WTC11 (cell line): ENCODE measurements around the gene TCF15. TPM values are rescaled to one million over a fixed set of nuclear protein-coding genes. Genes with fewer than 3 reads are reported as not detected.

ENCODE experiments used
- ATAC-seq: fragments of 200-7000 bp; cut with Tn5 transposase; 2 replicates; pipeline ENCODE4 v1.10.0; 2021; ENCODE audit warnings: mild to moderate bottlenecking, moderate library complexity
- CTCF ChIA-PET: fragments of 300-600 bp; sonication (Branson Sonifier 250); formaldehyde crosslinking; loops from one replicate; lab custom pipeline; 2021; ENCODE audit warnings: antibody characterized with exemption; lab: Charles Lee
- POLR2A ChIA-PET: fragments of 350-600 bp; sonication (Branson Sonifier 250); formaldehyde crosslinking; loops from one replicate; lab custom pipeline; 2021; ENCODE audit warnings: antibody characterized with exemption; lab: Charles Lee
- DNase-seq: peaks from one replicate; pipeline ENCODE4 v3.0.0; 2021; ENCODE audit warnings: low spot score
- H3K27ac Mint-ChIP-seq: 2 replicates; pipeline ENCODE4 v1.8.0; 2021; ENCODE audit warnings: mixed read lengths
- H3K27me3 Mint-ChIP-seq: 2 replicates; pipeline ENCODE4 v1.8.0; 2021; ENCODE audit warnings: low read depth, mild to moderate bottlenecking, moderate library complexity, mixed read lengths
- H3K36me3 Mint-ChIP-seq: 2 replicates; pipeline ENCODE4 v1.8.0; 2021; ENCODE audit warnings: mixed read lengths
- H3K4me1 Mint-ChIP-seq: 2 replicates; pipeline ENCODE4 v1.8.0; 2022; ENCODE audit warnings: mixed read lengths
- H3K4me3 Mint-ChIP-seq: 2 replicates; pipeline ENCODE4 v1.8.0; 2021; ENCODE audit warnings: mild to moderate bottlenecking, moderate library complexity, mixed read lengths
- H3K9me3 Mint-ChIP-seq: 2 replicates; pipeline ENCODE4 v1.8.0; 2021; ENCODE audit warnings: mixed read lengths
- AR ChIP-seq: fragments of 250-450 bp; sonication (Bioruptor Pico); IDR thresholded peaks from 2 replicates; pipeline ENCODE4 v1.9.0; 2021; ENCODE audit warnings: mild to moderate bottlenecking
- ATF3 ChIP-seq: sonication (generic); formaldehyde crosslinking; conservative IDR thresholded peaks from 2 replicates; pipeline ENCODE4 v1.8.1; 2022; ENCODE audit warnings: mild to moderate bottlenecking, missing genetic modification reagents
- CREM ChIP-seq: sonication (generic); formaldehyde crosslinking; IDR thresholded peaks from 2 replicates; pipeline ENCODE4 v1.8.1; 2022; ENCODE audit warnings: mild to moderate bottlenecking, missing genetic modification reagents, moderate library complexity
- CTCF ChIP-seq: fragments of 200-600 bp; IDR thresholded peaks from 2 replicates; pipeline ENCODE4 v1.8.0; 2022; ENCODE audit warnings: antibody characterized with exemption
- FOXJ3 ChIP-seq: sonication (generic); formaldehyde crosslinking; IDR thresholded peaks from 2 replicates; pipeline ENCODE4 v1.9.0; 2021; ENCODE audit warnings: missing genetic modification reagents, mild to moderate bottlenecking, borderline replicate concordance
- FOXP1 ChIP-seq: sonication (generic); formaldehyde crosslinking; IDR thresholded peaks from 2 replicates; pipeline ENCODE4 v1.8.0; 2022; ENCODE audit warnings: missing genetic modification reagents, mild to moderate bottlenecking, moderate library complexity, borderline replicate concordance
- HMGXB4 ChIP-seq: sonication (generic); formaldehyde crosslinking; IDR thresholded peaks from 2 replicates; pipeline ENCODE4 v1.8.1; 2023; ENCODE audit warnings: mild to moderate bottlenecking, moderate library complexity, missing genetic modification reagents
- KAT7 ChIP-seq: sonication (generic); formaldehyde crosslinking; IDR thresholded peaks from 2 replicates; pipeline ENCODE4 v1.8.1; 2023; ENCODE audit warnings: missing genetic modification reagents, mild to moderate bottlenecking, borderline replicate concordance
- MXD4 ChIP-seq: fragments of 250-450 bp; sonication (Bioruptor Pico); IDR thresholded peaks from 2 replicates; pipeline ENCODE4 v1.8.0; 2021; ENCODE audit warnings: mild to moderate bottlenecking, moderate library complexity, borderline replicate concordance
- NR1H2 ChIP-seq: sonication (generic); formaldehyde crosslinking; IDR thresholded peaks from 2 replicates; pipeline ENCODE4 v1.9.0; 2021; ENCODE audit warnings: mild to moderate bottlenecking, moderate library complexity, missing genetic modification reagents
- NR3C1 ChIP-seq: sonication (generic); formaldehyde crosslinking; conservative IDR thresholded peaks from 2 replicates; pipeline ENCODE4 v1.8.1; 2023; ENCODE audit warnings: low read depth, mild to moderate bottlenecking, missing genetic modification reagents
- SMAD3 ChIP-seq: sonication (generic); formaldehyde crosslinking; IDR thresholded peaks from 2 replicates; pipeline ENCODE4 v1.8.0; 2022; ENCODE audit warnings: missing genetic modification reagents, mild to moderate bottlenecking, borderline replicate concordance
- ZBTB21 ChIP-seq: sonication (generic); formaldehyde crosslinking; IDR thresholded peaks from 2 replicates; pipeline ENCODE4 v1.8.1; 2023; ENCODE audit warnings: mild to moderate bottlenecking, missing genetic modification reagents, borderline replicate concordance
- ZBTB43 ChIP-seq: sonication (generic); formaldehyde crosslinking; IDR thresholded peaks from 2 replicates; pipeline ENCODE4 v1.8.1; 2023; ENCODE audit warnings: mild to moderate bottlenecking, missing genetic modification reagents
- ZNF121 ChIP-seq: sonication (generic); formaldehyde crosslinking; IDR thresholded peaks from 2 replicates; pipeline ENCODE4 v1.8.0; 2023; ENCODE audit warnings: missing genetic modification reagents
- ZNF138 ChIP-seq: sonication (generic); formaldehyde crosslinking; conservative IDR thresholded peaks from 2 replicates; pipeline ENCODE4 v1.8.1; 2022; ENCODE audit warnings: mild to moderate bottlenecking, moderate library complexity, missing genetic modification reagents
- ZNF317 ChIP-seq: sonication (generic); formaldehyde crosslinking; IDR thresholded peaks from 2 replicates; pipeline ENCODE4 v1.8.1; 2023; ENCODE audit warnings: low read depth, mild to moderate bottlenecking, moderate library complexity, missing genetic modification reagents, borderline replicate concordance
- ZNF416 ChIP-seq: fragments of 250-450 bp; sonication (Bioruptor Pico); IDR thresholded peaks from 2 replicates; pipeline ENCODE4 v1.9.0; 2021; ENCODE audit warnings: mild to moderate bottlenecking, inconsistent platforms
- ZSCAN18 ChIP-seq: fragments of 250-450 bp; sonication (Bioruptor Pico); IDR thresholded peaks from 2 replicates; pipeline ENCODE4 v2.1.2; 2022; ENCODE audit warnings: mild to moderate bottlenecking, moderate library complexity
- total RNA-seq: library from RNA; stranded (reverse); gene quantifications from 3 replicates; pipeline ENCODE4 v1.2.3, GENCODE V29; 2021

The TCF15 gene
- total RNA-seq, 1 experiment from 2014 or later = 3.8 TPM

GRCh38 chr20:600736-601135, 9.4 kb downstream of the TCF15 start:
- Mint-ChIP-seq H3K4me1 (no peaks in the 10 kb centered on the region), H3K4me3 (no peak overlapping the region), H3K36me3 (no peaks in the 10 kb centered on the region), H3K9me3 (no peaks in the 10 kb centered on the region), H3K27ac (no peak overlapping the region), H3K27me3 (no peaks in the 10 kb centered on the region)
- POLR2A ChIA-PET = no interaction called here
- ATAC-seq = no peak
- no peak for TF ChIP-seq FOXP1
- TF ChIP-seq ZNF121 (CRISPR knock-in tag) = no peak
- no peak for TF ChIP-seq ZBTB21 (CRISPR knock-in tag)
- TF ChIP-seq AR (CRISPR knock-in tag) = no peak
- no peak for TF ChIP-seq CTCF
- TF ChIP-seq ZBTB43 = no peak
- TF ChIP-seq ZNF317 (CRISPR knock-in tag) = no peak
- TF ChIP-seq KAT7 = no peak
- TF ChIP-seq MXD4 (CRISPR knock-in tag) = no peak
- TF ChIP-seq ZSCAN18 = no peak
- TF ChIP-seq FOXJ3 (CRISPR knock-in tag) = no peak
- no peak for TF ChIP-seq NR1H2
- TF ChIP-seq CREM = no peak
- no peak for TF ChIP-seq HMGXB4 (CRISPR knock-in tag)
- no peak for TF ChIP-seq ATF3 (CRISPR knock-in tag)
- TF ChIP-seq SMAD3 (CRISPR knock-in tag) = no peak
- no peak for TF ChIP-seq ZNF138 (CRISPR knock-in tag)
- TF ChIP-seq NR3C1 (CRISPR knock-in tag) = no peak
- no peak for TF ChIP-seq ZNF416
- CTCF ChIA-PET = interaction anchor here (1.9 to 2.5 kb wide), 2 partner anchors 23 to 44 kb away, joined by 8 to 17 read pairs; no protein-coding TSS in a partner anchor
- no peak for DNase-seq
